ENCODE results near the gene ITPR3. TPM values are rescaled to one million over a fixed set of nuclear protein-coding genes. Genes with fewer than 3 reads are reported as not detected.

ITPR3 gene
- total RNA-seq, 4 donors from 2014 or later = 11.8 to 25.0 (median 19.6) TPM

- WGBS, 2 donors (ENCODE audit: low coverage in 1 of 2) = 24 to 58% methylated on average over 4 to 5 of the region's 6 CpGs
- ATAC-seq = no peak
- no peak for TF ChIP-seq CTCF (IDR thresholded peaks at IDR 0.05)
- TF ChIP-seq POLR2AphosphoS5 (IDR thresholded peaks at IDR 0.05) = no peak
- no peak for TF ChIP-seq POLR2A (IDR thresholded peaks at IDR 0.05)
- no peak for TF ChIP-seq EP300 (IDR thresholded peaks at IDR 0.05)
- H3K9me3 ChIP-seq = no peaks in the 10 kb centered on the region
- peaks cover 0 to 8% (median 0%) of the 10 kb centered on the region in 3 donors for H3K4me1 ChIP-seq
- peak overlapping the region in 2 of 4 donors; percentile 10 to 16 for H3K27ac ChIP-seq
- no peak overlapping the region for H3K4me3 ChIP-seq
- no peaks in the 10 kb centered on the region for H3K36me3 ChIP-seq
- H3K27me3 ChIP-seq = peaks cover 3% of the 10 kb centered on the region
Observed at GRCh38 chr6:33717934-33718455, 96.9 kb downstream of the ITPR3 start.

GRCh38 chr6:33718713-33719112, 97.6 kb downstream of the ITPR3 start:
- Histone ChIP-seq H3K36me3 (no peaks in the 10 kb centered on the region), H3K4me3 (no peak overlapping the region), H3K4me1 (peaks cover 0 to 8% (median 0%) of the 10 kb centered on the region in 3 donors), H3K9me3 (no peaks in the 10 kb centered on the region), H3K27ac (peak overlapping the region in 1 of 4 donors; percentile 16), H3K27me3 (peaks cover 3% of the 10 kb centered on the region)
- 90 to 100% methylated on average over 2 of the region's 2 CpGs for WGBS, 2 donors (ENCODE audit: low coverage in 1 of 2)
- TF ChIP-seq CTCF (IDR thresholded peaks at IDR 0.05) (no peak), EP300 (IDR thresholded peaks at IDR 0.05) (no peak), POLR2A (IDR thresholded peaks at IDR 0.05) (no peak), POLR2AphosphoS5 (IDR thresholded peaks at IDR 0.05) (no peak)
- no peak for ATAC-seq

GRCh38 chr6:33719326-33719987, 98.3 kb downstream of the ITPR3 start:
- H3K4me1 ChIP-seq = peaks cover 0 to 8% (median 0%) of the 10 kb centered on the region in 3 donors
- no peaks in the 10 kb centered on the region for H3K36me3 ChIP-seq
- peaks cover 3% of the 10 kb centered on the region for H3K27me3 ChIP-seq
- TF ChIP-seq POLR2A (IDR thresholded peaks at IDR 0.05) (no peak), EP300 (IDR thresholded peaks at IDR 0.05) (no peak), POLR2AphosphoS5 (IDR thresholded peaks at IDR 0.05) (no peak), CTCF (IDR thresholded peaks at IDR 0.05) (no peak)
- WGBS, 2 donors (ENCODE audit: low coverage in 1 of 2) = 68 to 76% methylated on average over 10 to 11 of the region's 11 CpGs
- no peaks in the 10 kb centered on the region for H3K9me3 ChIP-seq
- no peak overlapping the region for H3K4me3 ChIP-seq
- H3K27ac ChIP-seq = no peak overlapping the region
- ATAC-seq = no peak

GRCh38 chr6:33720998-33721397, 99.9 kb downstream of the ITPR3 start:
- H3K4me3 ChIP-seq = no peak overlapping the region
- WGBS, 2 donors (ENCODE audit: low coverage in 1 of 2) = 69 to 89% methylated on average over 1 of the region's 1 CpG
- peaks cover 3% of the 10 kb centered on the region for H3K27me3 ChIP-seq
- no peak for TF ChIP-seq EP300 (IDR thresholded peaks at IDR 0.05)
- TF ChIP-seq POLR2AphosphoS5 (IDR thresholded peaks at IDR 0.05) = no peak
- TF ChIP-seq CTCF (IDR thresholded peaks at IDR 0.05) = no peak
- no peak overlapping the region for H3K27ac ChIP-seq
- no peaks in the 10 kb centered on the region for H3K9me3 ChIP-seq
- no peaks in the 10 kb centered on the region for H3K36me3 ChIP-seq
- H3K4me1 ChIP-seq = peaks cover 0 to 8% (median 0%) of the 10 kb centered on the region in 3 donors
- ATAC-seq = no peak

- Histone ChIP-seq H3K27ac (no peak overlapping the region), H3K9me3 (no peaks in the 10 kb centered on the region), H3K4me1 (peaks cover 0 to 8% (median 0%) of the 10 kb centered on the region in 3 donors), H3K4me3 (no peak overlapping the region), H3K27me3 (peaks cover 3% of the 10 kb centered on the region), H3K36me3 (no peaks in the 10 kb centered on the region)
- 56 to 63% methylated on average over 5 of the region's 5 CpGs for WGBS, 2 donors (ENCODE audit: low coverage in 1 of 2)
- no peak for TF ChIP-seq EP300 (IDR thresholded peaks at IDR 0.05)
- TF ChIP-seq POLR2A (IDR thresholded peaks at IDR 0.05) = no peak
- no peak for TF ChIP-seq POLR2AphosphoS5 (IDR thresholded peaks at IDR 0.05)
- ATAC-seq = no peak
Observed at GRCh38 chr6:33721508-33721907, 100.4 kb downstream of the ITPR3 start.
